Breast epithelium (tissue), 4 donors: ENCODE measurements around the gene FAIM2. TPM values are rescaled to one million over a fixed set of nuclear protein-coding genes. Genes with fewer than 3 reads are reported as not detected.

Experiments used
- DNase-seq, 2 donors: peaks; one replicate each; pipeline ENCODE4 v3.0.0-alpha.2; 2019; ENCODE audit warnings: low spot score in 2 of 2
- H3K27ac ChIP-seq, 2 donors: fragments of 200-600 bp; sonication (generic) in 1 of 2; one replicate each; pipeline ENCODE4 v1.5.1; 2016 to 2019; ENCODE audit warnings: mild to moderate bottlenecking in 1 of 2
- H3K27me3 ChIP-seq, 2 donors: fragments of 200-600 bp; sonication (generic) in 1 of 2; one replicate each; pipeline versions ENCODE4 v1.5.1 to v1.6.0; 2017 to 2019; ENCODE audit warnings: control low read depth in 1 of 2, mild to moderate bottlenecking in 1 of 2
- H3K36me3 ChIP-seq: fragments of 200-600 bp; one replicate; pipeline ENCODE4 v1.5.1; 2019
- H3K4me1 ChIP-seq, 2 donors: fragments of 200-600 bp; sonication (generic); one replicate each; pipeline ENCODE4 v1.5.1; 2016 to 2019; ENCODE audit warnings: control low read depth in 1 of 2
- H3K4me3 ChIP-seq, 3 donors: fragments of 200-600 bp; sonication (generic); 1 replicate in 2 of 3; 2 replicates in 1 of 3; pipeline ENCODE4 v1.5.1; 2016 to 2019; ENCODE audit warnings: mild to moderate bottlenecking in 3 of 3, moderate library complexity in 2 of 3
- H3K9me3 ChIP-seq, 2 donors: fragments of 200-600 bp; sonication (generic) in 1 of 2; one replicate each; pipeline ENCODE4 v1.5.1; 2016 to 2019; ENCODE audit warnings: control low read depth in 1 of 2
- CTCF ChIP-seq, 3 donors: fragments of 450-650 bp; IDR thresholded peaks; one replicate each; pipeline ENCODE4 v1.5.1; 2016 to 2017; ENCODE audit warnings: antibody characterized with exemption in 3 of 3, mild to moderate bottlenecking in 3 of 3, moderate library complexity in 3 of 3
- POLR2A ChIP-seq: fragments of 450-650 bp; IDR thresholded peaks from one replicate; pipeline ENCODE4 v1.6.1; 2016; ENCODE audit warnings: antibody characterized with exemption, mild to moderate bottlenecking, moderate library complexity
- POLR2AphosphoS5 ChIP-seq, 3 donors: sonication (generic); formaldehyde crosslinking; IDR thresholded peaks; one replicate each; pipeline ENCODE4 v1.6.1; 2017; ENCODE audit warnings: antibody characterized with exemption in 3 of 3
- intact Hi-C: fragments of 100-400 bp; cut with DNase I; formaldehyde crosslinking; loops from one replicate; pipeline ENCODE4 v1.15.1; 2023; ENCODE audit warnings: low total_unique reads
- total RNA-seq, 3 donors: library from RNA; depleted of rRNA; stranded (reverse); fragments of >200 nt; gene quantifications; one replicate each; pipeline ENCODE4 v1.1.0, GENCODE V29; 2016

FAIM2 gene
- total RNA-seq, 3 donors from 2014 or later = 0.64 to 1.9 (median 1.3) TPM

GRCh38 chr12:49921936-49922335, 18.2 kb upstream of the FAIM2 start:
- Histone ChIP-seq H3K4me3 (no peak overlapping the region), H3K27ac (no peak overlapping the region), H3K36me3 (no peaks in the 10 kb centered on the region), H3K27me3 (no peaks in the 10 kb centered on the region), H3K4me1 (no peaks in the 10 kb centered on the region), H3K9me3 (no peaks in the 10 kb centered on the region)
- intact Hi-C loops = no loop called here
- TF ChIP-seq POLR2A (no peak), POLR2AphosphoS5 (IDR thresholded peaks at IDR 0.05) (no peak), CTCF (IDR thresholded peaks at IDR 0.05) (no peak)
- DNase-seq = no peak

- no peak for DNase-seq
- no peak for TF ChIP-seq CTCF (IDR thresholded peaks at IDR 0.05)
- no peak for TF ChIP-seq POLR2A
- no peak for TF ChIP-seq POLR2AphosphoS5 (IDR thresholded peaks at IDR 0.05)
- H3K27me3 ChIP-seq = no peaks in the 10 kb centered on the region
- no peaks in the 10 kb centered on the region for H3K4me1 ChIP-seq
- H3K9me3 ChIP-seq = no peaks in the 10 kb centered on the region
- no peak overlapping the region for H3K27ac ChIP-seq
- intact Hi-C loops = no loop called here
- H3K4me3 ChIP-seq = no peak overlapping the region
- H3K36me3 ChIP-seq = no peaks in the 10 kb centered on the region
Measured at GRCh38 chr12:49921299-49921698, 17.6 kb upstream of the FAIM2 start.

GRCh38 chr12:49920915-49921286, 17.2 kb upstream of the FAIM2 start:
- no peak overlapping the region for H3K4me3 ChIP-seq
- TF ChIP-seq POLR2A (no peak), CTCF (IDR thresholded peaks at IDR 0.05) (no peak), POLR2AphosphoS5 (IDR thresholded peaks at IDR 0.05) (no peak)
- intact Hi-C loops = no loop called here
- H3K27me3 ChIP-seq = no peaks in the 10 kb centered on the region
- peak overlapping the region in 1 of 2 donors; percentile 62 for H3K27ac ChIP-seq
- no peaks in the 10 kb centered on the region for H3K4me1 ChIP-seq
- H3K9me3 ChIP-seq = no peaks in the 10 kb centered on the region
- DNase-seq = no peak
- no peaks in the 10 kb centered on the region for H3K36me3 ChIP-seq

- H3K9me3 ChIP-seq = no peaks in the 10 kb centered on the region
- DNase-seq = peak in 1 of 2 donors; percentile 30
Measured at GRCh38 chr12:49920241-49920914, 16.7 kb upstream of the FAIM2 start.

More at GRCh38 chr12:49920241-49920914, 16.7 kb upstream of the FAIM2 start:
- Histone ChIP-seq H3K4me3 (no peak overlapping the region), H3K36me3 (no peaks in the 10 kb centered on the region), H3K27me3 (no peaks in the 10 kb centered on the region), H3K4me1 (no peaks in the 10 kb centered on the region), H3K27ac (peak overlapping the region in 1 of 2 donors; percentile 62)
- TF ChIP-seq POLR2AphosphoS5 (IDR thresholded peaks at IDR 0.05) (no peak), CTCF (IDR thresholded peaks at IDR 0.05) (no peak), POLR2A (no peak)
- intact Hi-C loops = no loop called here
